Suprapubic skin (tissue), 4 donors: Measurements from ENCODE around the gene OTOP2. TPM values are rescaled to one million over a fixed set of nuclear protein-coding genes. Genes with fewer than 3 reads are reported as not detected.

Source experiments
- DNase-seq, 2 donors: peaks; one replicate each; pipeline ENCODE4 v3.0.0-alpha.2; 2019; ENCODE audit warnings: low spot score in 2 of 2
- H3K27ac ChIP-seq: fragments of 200-600 bp; sonication (generic); one replicate; pipeline ENCODE4 v1.5.1; 2019
- H3K27me3 ChIP-seq: fragments of 200-600 bp; sonication (generic); one replicate; pipeline ENCODE4 v1.5.1; 2019
- H3K36me3 ChIP-seq: fragments of 200-600 bp; sonication (generic); one replicate; pipeline ENCODE4 v1.5.1; 2019
- H3K4me1 ChIP-seq: fragments of 200-600 bp; sonication (generic); one replicate; pipeline ENCODE4 v1.5.1; 2019
- H3K4me3 ChIP-seq: fragments of 200-600 bp; sonication (generic); one replicate; pipeline ENCODE4 v1.5.1; 2019; ENCODE audit warnings: mild to moderate bottlenecking
- H3K9me3 ChIP-seq: fragments of 200-600 bp; sonication (generic); one replicate; pipeline ENCODE4 v1.5.1; 2019
- EP300 ChIP-seq: sonication (generic); formaldehyde crosslinking; IDR thresholded peaks from one replicate; pipeline ENCODE4 v1.6.1; 2017; ENCODE audit warnings: antibody characterized with exemption
- POLR2A ChIP-seq, 2 donors: fragments of 450-650 bp; IDR thresholded peaks; one replicate each; pipeline ENCODE4 v1.6.1; 2017; ENCODE audit warnings: antibody characterized with exemption in 2 of 2, mild to moderate bottlenecking in 2 of 2, moderate library complexity in 2 of 2
- POLR2AphosphoS5 ChIP-seq, 3 donors: sonication (generic); formaldehyde crosslinking; IDR thresholded peaks; one replicate each; pipeline ENCODE4 v1.6.1; 2017; ENCODE audit warnings: antibody characterized with exemption in 3 of 3
- WGBS: methylation state at CpG from one replicate; pipeline ENCODE4 v1.1.5; 2018; 5-methylcytosine and 5-hydroxymethylcytosine counted together
- total RNA-seq, 4 donors: library from RNA; depleted of rRNA; stranded (reverse); fragments of >200 nt; gene quantifications; one replicate each; pipeline ENCODE4 v1.1.0, GENCODE V29; 2016
- TF ChIP-seq, protein P1 (sequence below), 2 donors: fragments of 200-600 bp in 1 of 2; fragments of 450-650 bp in 1 of 2; sonication (generic) in 1 of 2; IDR thresholded peaks; one replicate each; pipeline ENCODE4 v1.5.1; 2016 to 2019; ENCODE audit warnings: antibody characterized with exemption in 2 of 2, mild to moderate bottlenecking in 1 of 2, moderate library complexity in 1 of 2

OTOP2 gene
- total RNA-seq, 4 donors from 2014 or later, result 0.49 TPM; not detected in 3

DNA sequence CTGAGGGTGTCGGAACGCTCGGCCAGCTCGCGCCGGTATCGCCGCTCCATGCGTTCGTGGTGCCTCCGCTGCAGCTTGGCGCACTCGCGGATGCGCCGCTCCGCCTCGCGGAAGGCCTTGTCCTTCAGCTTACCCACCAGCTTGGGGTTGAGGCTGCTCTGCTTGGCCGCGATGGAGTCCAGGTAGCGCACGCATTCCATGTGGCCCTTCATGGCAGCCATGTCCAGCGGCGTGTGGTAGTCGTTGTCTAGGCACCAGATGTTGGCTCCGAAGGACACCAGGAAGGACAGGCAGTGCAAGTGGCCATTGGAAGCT, 3.8 kb upstream of the OTOP2 start:
- no CpG with 5 or more reads among the region's 27 CpGs for WGBS
- peaks cover 44% of the 10 kb centered on the region for H3K4me1 ChIP-seq
- H3K36me3 ChIP-seq, result no peaks in the 10 kb centered on the region
- peaks cover 56% of the 10 kb centered on the region for H3K27me3 ChIP-seq
- no peak overlapping the region for H3K27ac ChIP-seq
- TF ChIP-seq POLR2AphosphoS5 (IDR thresholded peaks at IDR 0.05) (no peak), EP300 (no peak), POLR2A (IDR thresholded peaks at IDR 0.05) (no peak)
- TF ChIP-seq, protein P1, sequence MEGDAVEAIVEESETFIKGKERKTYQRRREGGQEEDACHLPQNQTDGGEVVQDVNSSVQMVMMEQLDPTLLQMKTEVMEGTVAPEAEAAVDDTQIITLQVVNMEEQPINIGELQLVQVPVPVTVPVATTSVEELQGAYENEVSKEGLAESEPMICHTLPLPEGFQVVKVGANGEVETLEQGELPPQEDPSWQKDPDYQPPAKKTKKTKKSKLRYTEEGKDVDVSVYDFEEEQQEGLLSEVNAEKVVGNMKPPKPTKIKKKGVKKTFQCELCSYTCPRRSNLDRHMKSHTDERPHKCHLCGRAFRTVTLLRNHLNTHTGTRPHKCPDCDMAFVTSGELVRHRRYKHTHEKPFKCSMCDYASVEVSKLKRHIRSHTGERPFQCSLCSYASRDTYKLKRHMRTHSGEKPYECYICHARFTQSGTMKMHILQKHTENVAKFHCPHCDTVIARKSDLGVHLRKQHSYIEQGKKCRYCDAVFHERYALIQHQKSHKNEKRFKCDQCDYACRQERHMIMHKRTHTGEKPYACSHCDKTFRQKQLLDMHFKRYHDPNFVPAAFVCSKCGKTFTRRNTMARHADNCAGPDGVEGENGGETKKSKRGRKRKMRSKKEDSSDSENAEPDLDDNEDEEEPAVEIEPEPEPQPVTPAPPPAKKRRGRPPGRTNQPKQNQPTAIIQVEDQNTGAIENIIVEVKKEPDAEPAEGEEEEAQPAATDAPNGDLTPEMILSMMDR (IDR thresholded peaks at IDR 0.05), result no peak
- no peak overlapping the region for H3K4me3 ChIP-seq
- no peak for DNase-seq
- no peaks in the 10 kb centered on the region for H3K9me3 ChIP-seq

DNA sequence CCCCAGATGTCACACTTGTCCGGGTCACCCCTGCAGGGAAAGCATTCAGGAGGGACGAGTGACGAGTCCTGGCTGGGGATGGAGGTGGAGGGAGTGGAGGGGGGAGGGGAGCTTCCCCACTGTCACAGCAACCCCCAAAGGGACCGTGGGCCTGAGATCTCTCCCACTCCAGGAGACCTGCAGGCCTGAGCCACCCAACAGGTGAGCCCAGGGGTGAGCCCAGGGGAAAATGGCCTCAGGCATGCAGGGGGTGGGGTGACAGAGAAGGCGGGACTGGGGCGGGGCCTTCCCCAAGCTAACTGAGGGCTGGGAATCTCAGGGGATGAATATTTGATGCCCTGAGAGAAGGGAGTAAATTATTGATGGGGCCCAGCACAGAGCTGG, 3.4 kb upstream of the OTOP2 start:
- Histone ChIP-seq H3K4me1 (peaks cover 44% of the 10 kb centered on the region), H3K36me3 (no peaks in the 10 kb centered on the region), H3K27me3 (peaks cover 60% of the 10 kb centered on the region), H3K4me3 (no peak overlapping the region), H3K9me3 (no peaks in the 10 kb centered on the region), H3K27ac (no peak overlapping the region)
- DNase-seq, result no peak
- TF ChIP-seq POLR2AphosphoS5 (IDR thresholded peaks at IDR 0.05) (no peak), EP300 (no peak), POLR2A (IDR thresholded peaks at IDR 0.05) (no peak)
- TF ChIP-seq, protein P1 (IDR thresholded peaks at IDR 0.05), result no peak
- WGBS, result 38% methylated on average over 5 of the region's 6 CpGs

DNA sequence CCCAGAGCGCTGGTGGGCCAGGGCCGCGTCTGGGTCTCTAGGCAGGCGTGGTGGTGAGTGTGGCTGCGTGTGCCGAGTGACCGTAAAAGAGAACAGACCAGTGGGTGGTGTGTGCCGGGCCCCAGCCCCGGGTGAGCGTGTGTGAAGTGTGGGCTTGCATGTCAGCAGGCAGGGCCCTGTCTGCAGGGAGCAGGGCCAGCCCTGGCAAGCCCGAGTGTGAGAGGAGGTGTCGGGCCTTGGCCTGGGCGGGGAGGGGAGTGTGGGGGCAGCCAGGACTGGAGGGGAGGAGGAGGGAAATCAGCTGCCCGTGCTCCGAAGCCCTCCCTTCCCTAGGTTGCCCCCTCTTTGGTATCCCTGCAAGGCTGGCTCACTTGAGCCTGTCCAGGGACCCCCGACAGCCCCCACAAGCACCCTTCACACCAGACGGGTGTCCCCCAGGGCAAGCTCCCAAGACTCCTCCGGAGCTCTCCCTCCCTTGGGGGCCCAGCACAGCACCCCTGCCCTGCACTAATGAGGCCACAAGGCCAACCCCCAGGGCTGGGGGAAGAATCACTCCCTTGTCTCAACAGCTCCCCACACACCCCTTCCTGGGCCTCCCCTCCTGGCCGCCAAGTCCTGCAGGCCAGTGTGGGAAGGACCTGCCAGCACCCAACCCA, 2.9 kb upstream of the OTOP2 start:
- no peaks in the 10 kb centered on the region for H3K36me3 ChIP-seq
- no peak overlapping the region for H3K27ac ChIP-seq
- TF ChIP-seq, protein P1 (IDR thresholded peaks at IDR 0.05), result no peak
- no peak for TF ChIP-seq POLR2AphosphoS5 (IDR thresholded peaks at IDR 0.05)
- TF ChIP-seq EP300, result no peak
- TF ChIP-seq POLR2A (IDR thresholded peaks at IDR 0.05), result no peak
- no peak for DNase-seq
- H3K27me3 ChIP-seq, result peaks cover 63% of the 10 kb centered on the region
- 21% methylated on average over 14 of the region's 19 CpGs for WGBS
- peaks cover 44% of the 10 kb centered on the region for H3K4me1 ChIP-seq
- no peaks in the 10 kb centered on the region for H3K9me3 ChIP-seq
- H3K4me3 ChIP-seq, result no peak overlapping the region

DNA sequence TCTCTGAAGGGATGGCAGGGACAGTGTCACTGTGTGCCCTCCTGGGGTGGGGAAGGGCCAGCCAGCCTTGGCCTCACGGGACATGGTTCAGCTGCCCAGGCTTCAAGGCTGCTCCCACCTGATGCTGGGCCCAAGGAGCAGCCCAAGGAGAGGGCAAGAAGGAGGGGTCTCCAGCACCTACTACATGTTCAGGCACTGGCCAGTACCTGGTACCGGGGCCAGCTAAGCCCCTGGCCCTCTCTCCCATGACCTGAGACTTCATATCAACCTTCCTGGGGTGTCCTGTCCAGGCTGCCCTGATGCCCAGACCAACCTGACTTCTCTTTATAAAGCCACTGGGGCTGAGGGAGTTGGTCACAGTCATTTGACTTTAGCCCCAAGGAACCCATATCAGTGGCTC, 2.3 kb upstream of the OTOP2 start:
- Histone ChIP-seq H3K27ac (no peak overlapping the region), H3K4me1 (peaks cover 44% of the 10 kb centered on the region), H3K9me3 (no peaks in the 10 kb centered on the region), H3K27me3 (peaks cover 64% of the 10 kb centered on the region), H3K4me3 (no peak overlapping the region), H3K36me3 (no peaks in the 10 kb centered on the region)
- no peak for DNase-seq
- no peak for TF ChIP-seq EP300
- no peak for TF ChIP-seq POLR2AphosphoS5 (IDR thresholded peaks at IDR 0.05)
- TF ChIP-seq, protein P1 (IDR thresholded peaks at IDR 0.05), result no peak
- TF ChIP-seq POLR2A (IDR thresholded peaks at IDR 0.05), result no peak
- 100% methylated on average over 1 of the region's 2 CpGs for WGBS

DNA sequence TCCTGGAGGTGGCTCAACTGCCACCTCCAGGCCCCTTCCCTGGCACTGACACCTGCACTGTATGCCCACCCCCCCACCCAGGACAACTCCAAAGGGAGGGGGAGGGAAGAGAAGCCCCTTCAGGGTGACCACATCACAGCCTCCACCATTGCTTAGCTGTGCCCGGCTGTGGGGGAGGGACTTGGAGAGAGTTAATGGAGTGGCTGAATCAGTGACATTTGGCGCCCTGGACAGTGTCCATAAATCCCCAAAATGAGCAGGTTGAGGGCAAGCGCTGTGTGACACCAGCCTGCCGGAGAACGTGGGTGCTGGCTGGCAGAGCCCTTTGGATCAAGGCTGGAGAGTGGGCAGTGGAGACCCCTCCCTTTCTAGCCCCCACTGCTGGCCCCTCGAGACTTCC, 1.9 kb upstream of the OTOP2 start:
- Histone ChIP-seq H3K27me3 (peaks cover 65% of the 10 kb centered on the region), H3K36me3 (no peaks in the 10 kb centered on the region), H3K27ac (no peak overlapping the region), H3K4me3 (no peak overlapping the region), H3K4me1 (peaks cover 44% of the 10 kb centered on the region), H3K9me3 (no peaks in the 10 kb centered on the region)
- TF ChIP-seq POLR2AphosphoS5 (IDR thresholded peaks at IDR 0.05) (no peak), EP300 (no peak), POLR2A (IDR thresholded peaks at IDR 0.05) (no peak)
- TF ChIP-seq, protein P1 (IDR thresholded peaks at IDR 0.05), result no peak
- 49% methylated on average over 6 of the region's 6 CpGs for WGBS
- no peak for DNase-seq
